Spleen (tissue), 7 donors: ENCODE data around the gene ERG28.

Source experiments
- POLR2A ChIP-seq, 3 donors: fragments of 450-650 bp; IDR thresholded peaks; one replicate each; pipeline ENCODE4 v1.5.1; 2017; ENCODE audit warnings: antibody characterized with exemption in 3 of 3, mild to moderate bottlenecking in 1 of 3
- POLR2AphosphoS5 ChIP-seq, 3 donors: sonication (generic); formaldehyde crosslinking; IDR thresholded peaks; one replicate each; pipeline ENCODE4 v1.5.1; 2017; ENCODE audit warnings: antibody characterized with exemption in 3 of 3
- TF ChIP-seq, protein P1 (sequence below), 11 experiments: fragments of 200-600 bp in 7 of 11; fragments of 450-650 bp in 4 of 11; sonication (generic) in 4 of 11; IDR thresholded peaks in 8 of 11; conservative IDR thresholded peaks in 3 of 11; 1 replicate in 7 of 11; 2 replicates in 4 of 11; pipeline versions ENCODE4 v1.4.0 to v1.8.0; 2016 to 2021; ENCODE audit warnings: antibody characterized with exemption in 11 of 11, inconsistent platforms in 4 of 11, mild to moderate bottlenecking in 1 of 11
- donor health status: DM: no; HTN: no; CAD: no; lungs with moderate emphysema.
- donor health status: DM: no; HTN: no; CAD: no.
- donor health status: DM: no; HTN: no; CAD: no.

DNA sequence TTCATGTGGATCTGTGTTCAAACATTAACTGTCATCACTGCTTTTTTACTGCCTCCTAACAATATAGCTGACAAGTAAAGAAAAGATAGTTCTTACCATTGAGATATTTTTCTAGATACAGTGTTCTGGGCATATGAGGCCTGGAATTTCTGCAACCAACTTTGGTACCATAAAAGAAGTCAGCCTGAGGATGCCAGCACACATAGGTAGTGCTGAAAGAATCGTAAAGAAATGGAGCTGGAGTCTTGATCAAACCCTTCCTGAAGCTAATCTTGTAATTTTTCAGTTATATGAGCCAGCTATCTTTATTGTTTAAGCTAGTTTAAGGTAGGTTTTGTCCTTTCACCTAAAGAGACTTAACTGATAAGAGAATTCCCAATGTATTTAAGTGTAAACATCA is 11.3 kb downstream of the ERG28 start:
- TF ChIP-seq, protein P1, sequence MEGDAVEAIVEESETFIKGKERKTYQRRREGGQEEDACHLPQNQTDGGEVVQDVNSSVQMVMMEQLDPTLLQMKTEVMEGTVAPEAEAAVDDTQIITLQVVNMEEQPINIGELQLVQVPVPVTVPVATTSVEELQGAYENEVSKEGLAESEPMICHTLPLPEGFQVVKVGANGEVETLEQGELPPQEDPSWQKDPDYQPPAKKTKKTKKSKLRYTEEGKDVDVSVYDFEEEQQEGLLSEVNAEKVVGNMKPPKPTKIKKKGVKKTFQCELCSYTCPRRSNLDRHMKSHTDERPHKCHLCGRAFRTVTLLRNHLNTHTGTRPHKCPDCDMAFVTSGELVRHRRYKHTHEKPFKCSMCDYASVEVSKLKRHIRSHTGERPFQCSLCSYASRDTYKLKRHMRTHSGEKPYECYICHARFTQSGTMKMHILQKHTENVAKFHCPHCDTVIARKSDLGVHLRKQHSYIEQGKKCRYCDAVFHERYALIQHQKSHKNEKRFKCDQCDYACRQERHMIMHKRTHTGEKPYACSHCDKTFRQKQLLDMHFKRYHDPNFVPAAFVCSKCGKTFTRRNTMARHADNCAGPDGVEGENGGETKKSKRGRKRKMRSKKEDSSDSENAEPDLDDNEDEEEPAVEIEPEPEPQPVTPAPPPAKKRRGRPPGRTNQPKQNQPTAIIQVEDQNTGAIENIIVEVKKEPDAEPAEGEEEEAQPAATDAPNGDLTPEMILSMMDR (IDR thresholded peaks at IDR 0.05 in 8 of 11, conservative IDR thresholded peaks at IDR 0.05 in 3 of 11): no peak
- TF ChIP-seq POLR2A (IDR thresholded peaks at IDR 0.05) (no peak), POLR2AphosphoS5 (IDR thresholded peaks at IDR 0.05) (no peak)
